ENCODE data around the gene KATNB1. TPM values are rescaled to one million over a fixed set of nuclear protein-coding genes. Genes with fewer than 3 reads are reported as not detected.

Gene KATNB1
- total RNA-seq, 4 donors from 2014 or later: 13.3 to 27.4 (median 18.1) TPM

DNA sequence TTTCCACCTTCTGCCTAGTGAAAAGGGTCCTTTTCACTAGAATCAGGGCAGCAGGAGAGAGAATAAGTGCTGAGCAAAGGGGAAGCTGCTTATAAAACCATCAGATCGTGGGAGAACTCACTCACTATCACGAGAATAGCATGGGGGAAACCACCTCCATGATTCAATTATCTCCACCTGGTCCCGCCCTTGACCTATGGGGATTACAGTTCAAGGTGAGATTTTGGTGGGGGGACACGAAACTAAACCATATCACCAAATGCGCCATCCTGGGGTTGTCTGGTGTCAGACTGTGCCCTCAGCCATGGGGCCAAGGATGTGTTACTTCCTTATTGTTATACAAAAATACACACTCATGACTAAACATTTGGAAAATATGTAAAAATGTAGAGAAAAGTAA is 10.4 kb upstream of the KATNB1 start:
- intact Hi-C loops (cut with DNase I; ENCODE audit: low total_unique reads): no loop called here
- no peaks in the 10 kb centered on the region for H3K4me1 ChIP-seq
- no peak overlapping the region for H3K4me3 ChIP-seq
- H3K27me3 ChIP-seq: no peaks in the 10 kb centered on the region
- H3K27ac ChIP-seq: no peak overlapping the region
- H3K36me3 ChIP-seq: no peaks in the 10 kb centered on the region
- no peak for DNase-seq
- H3K9me3 ChIP-seq: no peaks in the 10 kb centered on the region
- TF ChIP-seq, protein P1, sequence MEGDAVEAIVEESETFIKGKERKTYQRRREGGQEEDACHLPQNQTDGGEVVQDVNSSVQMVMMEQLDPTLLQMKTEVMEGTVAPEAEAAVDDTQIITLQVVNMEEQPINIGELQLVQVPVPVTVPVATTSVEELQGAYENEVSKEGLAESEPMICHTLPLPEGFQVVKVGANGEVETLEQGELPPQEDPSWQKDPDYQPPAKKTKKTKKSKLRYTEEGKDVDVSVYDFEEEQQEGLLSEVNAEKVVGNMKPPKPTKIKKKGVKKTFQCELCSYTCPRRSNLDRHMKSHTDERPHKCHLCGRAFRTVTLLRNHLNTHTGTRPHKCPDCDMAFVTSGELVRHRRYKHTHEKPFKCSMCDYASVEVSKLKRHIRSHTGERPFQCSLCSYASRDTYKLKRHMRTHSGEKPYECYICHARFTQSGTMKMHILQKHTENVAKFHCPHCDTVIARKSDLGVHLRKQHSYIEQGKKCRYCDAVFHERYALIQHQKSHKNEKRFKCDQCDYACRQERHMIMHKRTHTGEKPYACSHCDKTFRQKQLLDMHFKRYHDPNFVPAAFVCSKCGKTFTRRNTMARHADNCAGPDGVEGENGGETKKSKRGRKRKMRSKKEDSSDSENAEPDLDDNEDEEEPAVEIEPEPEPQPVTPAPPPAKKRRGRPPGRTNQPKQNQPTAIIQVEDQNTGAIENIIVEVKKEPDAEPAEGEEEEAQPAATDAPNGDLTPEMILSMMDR (IDR thresholded peaks at IDR 0.05): no peak
- no peak for TF ChIP-seq POLR2A (IDR thresholded peaks at IDR 0.05)

DNA sequence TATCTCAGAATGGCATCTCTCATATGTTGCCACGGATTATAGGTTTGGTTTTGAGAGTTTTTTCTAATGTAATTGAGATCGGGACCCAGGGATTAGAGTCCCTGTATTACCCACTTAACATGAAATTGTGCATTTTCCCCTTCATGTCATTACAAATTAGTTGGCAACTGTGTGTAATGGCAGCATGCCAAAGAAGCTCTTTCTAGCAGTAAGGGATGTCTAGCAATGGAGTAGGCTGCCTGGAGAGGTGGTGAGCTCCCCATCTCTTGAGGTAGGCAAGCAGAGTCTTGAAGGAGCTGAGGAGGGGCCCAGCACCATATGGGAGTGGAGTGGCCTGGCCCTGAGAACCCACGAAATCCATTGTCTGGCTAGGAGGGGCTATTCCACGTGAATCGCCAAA is 10.0 kb upstream of the KATNB1 start:
- intact Hi-C loops (cut with DNase I; ENCODE audit: low total_unique reads): no loop called here

DNA sequence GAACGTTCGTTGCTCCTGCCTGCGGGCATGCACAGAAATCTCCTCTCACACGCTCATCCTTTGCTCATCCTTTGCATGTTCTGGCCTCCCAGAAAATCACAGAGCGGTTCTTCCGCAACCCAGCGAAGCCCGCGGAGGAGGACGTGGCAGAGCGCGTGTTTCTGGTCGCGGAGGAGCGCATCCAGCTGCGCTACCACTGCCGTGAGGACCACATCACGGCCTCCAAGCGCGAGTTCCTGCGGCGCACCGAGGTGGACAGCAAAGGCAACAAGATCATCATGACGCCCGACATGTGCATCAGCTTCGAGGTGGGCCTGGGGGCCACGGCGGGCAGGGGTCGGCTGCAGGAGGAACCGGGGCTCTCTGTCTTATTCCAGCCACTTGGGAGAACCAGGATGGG is 9.6 kb upstream of the KATNB1 start:
- H3K4me3 ChIP-seq: no peak overlapping the region
- H3K27ac ChIP-seq: no peak overlapping the region
- H3K9me3 ChIP-seq: no peaks in the 10 kb centered on the region
- TF ChIP-seq, protein P1 (IDR thresholded peaks at IDR 0.05): no peak
- H3K4me1 ChIP-seq: no peaks in the 10 kb centered on the region
- no peak for DNase-seq
- intact Hi-C loops (cut with DNase I; ENCODE audit: low total_unique reads): no loop called here
- no peaks in the 10 kb centered on the region for H3K36me3 ChIP-seq
- H3K27me3 ChIP-seq: no peaks in the 10 kb centered on the region

More for the DNA sequence above, 10.0 kb upstream of the KATNB1 start:
- H3K4me1 ChIP-seq: no peaks in the 10 kb centered on the region
- DNase-seq: no peak
- H3K36me3 ChIP-seq: no peaks in the 10 kb centered on the region
- TF ChIP-seq POLR2A (IDR thresholded peaks at IDR 0.05): no peak
- TF ChIP-seq, protein P1 (IDR thresholded peaks at IDR 0.05): no peak
- no peak overlapping the region for H3K4me3 ChIP-seq
- no peaks in the 10 kb centered on the region for H3K9me3 ChIP-seq
- H3K27me3 ChIP-seq: no peaks in the 10 kb centered on the region
- no peak overlapping the region for H3K27ac ChIP-seq

DNA sequence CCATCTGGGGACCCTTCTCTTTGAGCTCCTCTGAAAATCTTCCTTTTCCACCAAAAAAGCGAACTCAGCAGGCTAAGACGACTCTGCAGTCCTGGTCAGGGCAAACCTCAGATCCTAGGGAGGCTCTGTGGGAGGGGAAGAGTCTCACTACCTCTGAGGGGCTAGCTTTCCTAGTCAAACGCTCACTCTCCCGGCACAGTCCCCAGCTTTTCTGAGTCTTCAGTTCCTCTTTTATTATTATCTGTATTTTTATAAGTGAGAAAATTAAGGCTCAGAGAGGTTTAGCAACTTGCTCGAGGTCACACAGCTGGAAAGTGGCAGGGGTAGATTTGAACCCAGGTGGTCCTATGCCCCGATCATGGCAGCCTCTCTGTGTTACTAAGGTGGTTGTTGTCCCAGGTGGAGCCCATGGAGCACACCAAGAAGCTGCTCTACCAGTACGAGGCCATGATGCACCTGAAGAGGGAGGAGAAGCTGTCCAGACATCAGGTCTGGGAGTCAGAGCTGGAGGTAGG is 9.1 kb upstream of the KATNB1 start:
- intact Hi-C loops (cut with DNase I; ENCODE audit: low total_unique reads): no loop called here
- no peak for DNase-seq
- TF ChIP-seq POLR2A (IDR thresholded peaks at IDR 0.05): no peak
- TF ChIP-seq, protein P1 (IDR thresholded peaks at IDR 0.05): no peak
- no peaks in the 10 kb centered on the region for H3K36me3 ChIP-seq
- no peaks in the 10 kb centered on the region for H3K9me3 ChIP-seq
- no peak overlapping the region for H3K4me3 ChIP-seq
- no peak overlapping the region for H3K27ac ChIP-seq
- H3K4me1 ChIP-seq: no peaks in the 10 kb centered on the region
- H3K27me3 ChIP-seq: no peaks in the 10 kb centered on the region

DNA sequence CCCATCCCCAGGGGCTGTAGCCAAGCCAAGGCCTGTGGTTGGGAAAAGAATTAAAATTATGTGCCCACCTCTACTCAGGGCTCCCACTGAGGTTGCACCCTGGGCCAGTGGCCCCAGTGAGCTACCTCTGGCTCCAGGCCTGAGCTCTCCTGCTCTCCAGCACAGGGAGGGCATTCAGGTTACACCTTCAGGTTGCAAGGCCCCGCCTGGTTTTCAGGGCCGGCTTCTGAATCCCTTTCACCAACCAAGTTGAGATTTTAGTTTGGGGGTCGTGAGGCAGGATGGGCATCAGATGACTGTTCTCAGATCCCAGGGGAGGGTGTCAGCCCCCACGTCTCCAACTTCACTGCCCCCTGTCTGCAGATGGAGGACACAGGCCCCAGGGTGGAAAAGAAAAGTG is 8.0 kb upstream of the KATNB1 start:
- DNase-seq: no peak
- no peaks in the 10 kb centered on the region for H3K27me3 ChIP-seq
- H3K36me3 ChIP-seq: no peaks in the 10 kb centered on the region
- H3K9me3 ChIP-seq: no peaks in the 10 kb centered on the region
- intact Hi-C loops (cut with DNase I; ENCODE audit: low total_unique reads): no loop called here
- H3K4me3 ChIP-seq: no peak overlapping the region
- no peak overlapping the region for H3K27ac ChIP-seq
- H3K4me1 ChIP-seq: no peaks in the 10 kb centered on the region
- no peak for TF ChIP-seq POLR2A (IDR thresholded peaks at IDR 0.05)
- TF ChIP-seq, protein P1 (IDR thresholded peaks at IDR 0.05): no peak

All from uterus (tissue), 4 donors.